NCI-H774 (cell line): ENCODE measurements around the gene SMARCC2.
A peak's percentile ranks its signal among the peaks of the same experiment; 100 is the strongest.
"Not testable (repeated sequence)": the region's sequence is repeated elsewhere in the genome, so short reads cannot be mapped to it uniquely, and the experiment has no call there.

ENCODE experiments used
- DNase-seq: peaks from one replicate; lab custom pipeline; 2025; lab: John Stamatoyannopoulos, UW

Gene SMARCC2

GRCh38 chr12:56121204-56121870, 67.9 kb downstream of the SMARCC2 start:
- no peak for DNase-seq

GRCh38 chr12:56120158-56120846, 69.0 kb downstream of the SMARCC2 start:
- DNase-seq, result no peak

- DNase-seq, result peak; percentile 81
Measured at GRCh38 chr12:56119361-56119796, 69.9 kb downstream of the SMARCC2 start.

GRCh38 chr12:56118688-56119357, 70.5 kb downstream of the SMARCC2 start:
- no peak for DNase-seq

- DNase-seq, result peak; percentile 100
Measured at GRCh38 chr12:56117778-56118687, 71.2 kb downstream of the SMARCC2 start, which contains the start of gene ZC3H10. TSS of gene ZC3H10 (plus strand) at chr12:56118266. CDS start at chr12:56120563, 2,297 bp downstream.

- not testable (repeated sequence) for DNase-seq
Measured at GRCh38 chr12:56117082-56117706, 72.1 kb downstream of the SMARCC2 start.

- peak; percentile 97 for DNase-seq
Measured at GRCh38 chr12:56116267-56117081, 72.8 kb downstream of the SMARCC2 start, which contains the start of gene RPL41. TSS of gene RPL41 (plus strand) at chr12:56116633.

GRCh38 chr12:56115329-56115728, 74.0 kb downstream of the SMARCC2 start:
- DNase-seq, result peak; percentile 48

GRCh38 chr12:56114084-56114483, 75.2 kb downstream of the SMARCC2 start:
- no peak for DNase-seq
